Measurements from ENCODE around the gene SND1.
A peak's percentile ranks its signal among the peaks of the same experiment; 100 is the strongest.

SND1 gene

DNA sequence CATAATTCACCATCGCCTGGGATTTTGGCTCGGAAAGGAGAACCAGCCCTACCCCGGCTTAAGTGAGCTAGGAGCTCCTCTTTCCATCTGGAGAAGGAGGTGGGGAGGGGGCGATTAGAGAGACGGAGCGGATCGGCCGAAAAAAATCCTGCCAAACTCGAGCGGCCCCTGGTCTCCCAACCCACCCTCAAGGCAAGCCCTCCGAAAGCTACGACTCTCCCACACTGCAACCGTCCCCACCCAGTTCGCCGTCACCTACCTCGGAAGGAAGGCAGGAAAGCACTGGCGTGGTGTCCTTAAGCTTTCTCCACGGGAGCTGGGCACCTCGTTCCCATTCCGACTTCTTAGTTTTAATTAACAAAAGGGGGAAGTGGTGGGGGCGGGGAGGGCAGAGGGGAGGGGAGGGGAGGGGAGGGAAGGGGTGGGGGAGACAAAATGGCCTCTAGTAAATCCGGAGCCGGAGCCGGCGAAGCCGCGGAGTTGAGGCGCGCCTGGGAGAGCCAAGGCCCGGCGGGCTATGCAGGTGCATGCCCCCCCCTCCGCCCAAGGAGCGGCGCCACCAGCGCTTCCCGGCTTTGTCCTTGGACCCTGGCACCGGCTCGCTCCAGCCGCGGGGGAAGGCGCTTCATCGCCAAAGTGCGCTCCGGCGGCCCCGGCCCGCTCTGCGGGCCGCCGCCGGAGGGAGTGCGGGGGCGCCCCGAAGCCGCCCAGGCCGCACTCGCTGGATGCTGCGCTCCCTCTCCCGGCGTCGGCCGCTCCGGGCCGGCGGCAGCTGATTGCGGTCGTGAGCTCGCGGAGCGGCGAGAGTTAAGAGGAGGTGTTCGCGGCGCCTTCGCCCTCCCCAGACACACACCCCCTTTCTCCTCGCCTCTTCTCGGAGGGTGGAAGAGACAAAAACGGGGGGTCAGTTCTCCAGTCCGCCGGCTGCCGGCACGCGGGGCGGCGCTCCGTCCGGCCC, 378.9 kb downstream of the SND1 start, which contains the start of gene LRRC4:
LRRC4 (minus strand) TSS at position 784 of the 958 bp plus-strand sequence. CDS start 797 bp downstream, outside the sequence.
- peak; percentile 12 for DNase-seq

DNA sequence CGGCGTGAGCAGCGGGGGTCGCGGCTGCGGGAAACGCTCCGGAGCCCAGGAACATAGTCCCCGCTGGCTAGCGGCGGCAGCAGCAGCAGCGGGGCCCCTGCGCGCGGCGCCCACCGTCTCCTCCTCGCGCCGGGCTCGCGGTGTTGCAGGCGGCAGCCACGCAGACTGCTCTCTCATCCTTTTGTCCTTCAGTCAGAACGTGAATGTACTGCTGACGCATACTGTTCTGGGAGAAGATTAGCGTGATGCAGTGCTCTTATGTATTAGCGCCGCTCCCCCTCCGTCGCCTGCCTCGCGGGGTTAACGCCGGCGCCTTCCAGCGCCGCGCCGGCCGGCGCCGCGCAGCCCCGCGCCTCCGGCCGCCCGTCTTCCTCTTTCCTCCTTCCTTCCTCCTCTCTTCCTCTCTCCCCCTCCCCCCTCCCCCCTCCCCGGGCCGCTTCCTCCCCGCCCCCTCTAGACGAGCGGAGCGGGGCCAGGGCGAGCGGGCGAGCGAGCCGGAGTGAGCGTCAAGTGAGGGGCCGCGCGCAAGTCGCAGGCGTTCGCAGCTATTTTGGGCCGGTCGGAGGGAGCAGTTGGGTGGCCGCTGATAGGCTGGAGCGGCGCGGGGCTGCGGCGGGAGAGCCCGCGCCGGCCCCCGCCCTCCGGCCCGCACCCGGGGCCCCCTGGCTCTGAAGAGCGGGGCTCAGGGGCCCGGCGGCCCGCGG, 380.1 kb downstream of the SND1 start:
- peak; percentile 71 for DNase-seq

- peak; percentile 18 for DNase-seq
These were observed 380.7 kb downstream of the SND1 start for GRCh38 chr7:128032605-128033235.

GRCh38 chr7:128033246-128033645, 381.3 kb downstream of the SND1 start:
- DNase-seq: no peak

DNA sequence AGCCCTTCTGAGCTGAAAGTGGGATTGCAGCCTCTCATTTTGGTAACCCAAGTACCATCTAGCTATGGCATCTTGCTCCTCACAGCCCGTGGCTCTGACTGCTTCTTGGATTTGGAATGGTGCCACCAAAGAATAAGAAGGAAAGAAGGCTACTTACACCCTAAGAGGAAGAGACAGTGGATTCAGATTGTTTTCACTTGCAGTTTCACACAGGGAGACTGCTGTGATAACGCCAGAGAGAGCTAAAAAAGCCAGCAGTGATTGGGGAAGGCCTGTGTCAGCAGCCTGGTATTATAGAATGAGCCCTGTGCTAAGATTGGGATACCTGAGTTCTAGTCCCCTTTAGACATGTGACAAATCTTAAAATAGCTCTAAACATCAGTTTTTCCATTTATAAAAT, 382.8 kb downstream of the SND1 start:
- DNase-seq: peak; percentile 29

DNA sequence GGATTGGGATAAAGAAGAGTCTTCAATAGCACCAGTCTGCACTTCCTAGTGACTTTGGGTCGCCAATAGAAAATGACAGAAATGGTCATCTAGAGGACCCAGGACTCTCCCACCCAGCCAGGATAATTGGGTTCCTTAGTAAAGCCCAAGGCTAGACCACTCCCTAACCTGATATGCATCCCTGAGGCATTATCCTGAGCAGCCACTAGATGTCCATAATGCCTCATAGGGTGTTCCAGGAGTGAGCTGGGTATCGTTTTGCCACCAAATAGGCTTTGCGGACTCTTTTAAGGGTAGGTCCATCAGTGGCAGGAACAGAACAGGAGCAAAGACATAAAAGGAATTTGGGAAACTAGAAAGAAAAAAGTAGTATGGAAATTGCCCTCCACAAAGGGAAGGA, 383.7 kb downstream of the SND1 start:
- no peak for DNase-seq

- DNase-seq: no peak
These were observed 384.4 kb downstream of the SND1 start for GRCh38 chr7:128036226-128036940.

DNA sequence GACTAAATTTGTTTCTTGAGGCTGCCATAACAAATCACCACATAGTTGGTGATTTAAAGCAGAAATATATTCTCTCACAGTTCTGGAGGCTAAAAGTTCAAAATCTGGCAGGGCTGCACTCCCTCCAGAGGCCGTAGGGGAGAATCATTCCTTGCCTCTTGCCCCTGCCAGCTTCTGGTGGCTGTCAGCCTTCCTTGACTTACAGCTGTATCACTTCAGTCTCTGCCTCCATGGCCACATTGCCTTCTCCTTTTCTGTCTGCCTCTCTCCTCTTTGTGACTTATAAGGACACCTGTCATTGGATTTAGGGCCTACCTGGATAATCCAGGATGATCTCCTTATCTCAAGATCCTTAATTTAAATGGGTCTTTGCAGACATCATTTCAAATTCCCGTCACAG, 385.1 kb downstream of the SND1 start:
- DNase-seq: no peak

DNA sequence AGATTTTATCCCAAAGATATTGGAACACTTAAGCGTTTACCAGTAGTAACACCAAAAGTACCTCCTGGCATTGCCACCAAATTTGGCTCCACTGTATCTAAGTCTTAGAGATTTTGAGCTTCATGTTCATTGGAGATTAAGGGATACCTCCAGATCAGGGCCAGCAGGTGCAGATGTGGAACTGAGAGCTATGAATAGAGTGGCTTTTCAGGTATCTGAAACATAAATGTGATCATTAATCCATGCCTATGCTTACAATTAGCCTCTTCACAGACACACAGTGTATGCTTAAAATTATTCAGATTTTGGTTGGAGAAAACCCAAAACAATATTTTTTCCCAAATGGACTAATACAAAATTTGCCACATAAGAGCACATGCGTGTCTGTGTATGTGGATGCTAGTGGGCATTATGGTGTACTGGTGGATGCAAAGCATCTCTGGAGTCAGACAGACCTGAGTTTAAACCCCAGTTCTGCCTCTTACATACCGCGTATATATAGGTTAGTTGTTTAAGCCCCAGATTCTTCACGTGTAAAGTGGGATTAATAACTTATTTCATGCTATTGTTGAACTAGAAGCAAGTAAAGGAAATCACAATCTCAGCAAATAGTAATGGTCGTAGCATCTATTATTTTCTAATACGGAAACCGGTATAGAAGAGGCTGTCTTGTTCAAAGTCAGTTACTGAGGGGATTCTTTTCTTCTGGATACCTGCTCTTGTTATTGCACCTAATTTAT, 386.1 kb downstream of the SND1 start:
- no peak for DNase-seq

DNA sequence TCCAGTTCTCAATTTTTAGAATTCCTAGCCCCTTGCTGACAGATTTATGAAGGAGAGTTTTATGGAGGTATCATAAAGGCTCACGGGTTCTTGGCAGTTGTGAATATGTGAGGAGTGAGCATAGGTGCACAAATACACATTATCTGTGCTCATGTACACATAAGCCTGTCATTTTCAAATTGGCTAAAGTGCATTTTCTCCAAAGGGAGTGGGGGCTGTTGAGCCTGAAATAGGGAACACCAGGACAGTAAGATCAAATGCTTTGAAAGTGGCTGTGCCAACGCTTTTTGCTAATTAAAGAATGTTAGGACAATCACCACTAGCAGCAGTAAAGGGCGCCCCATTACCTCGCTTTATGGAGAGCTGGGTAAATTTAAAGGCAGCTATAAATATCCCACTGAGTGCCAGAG, 387.6 kb downstream of the SND1 start:
- DNase-seq: no peak

- no peak for DNase-seq
These were observed 388.2 kb downstream of the SND1 start for GRCh38 chr7:128040205-128040604.

DNA sequence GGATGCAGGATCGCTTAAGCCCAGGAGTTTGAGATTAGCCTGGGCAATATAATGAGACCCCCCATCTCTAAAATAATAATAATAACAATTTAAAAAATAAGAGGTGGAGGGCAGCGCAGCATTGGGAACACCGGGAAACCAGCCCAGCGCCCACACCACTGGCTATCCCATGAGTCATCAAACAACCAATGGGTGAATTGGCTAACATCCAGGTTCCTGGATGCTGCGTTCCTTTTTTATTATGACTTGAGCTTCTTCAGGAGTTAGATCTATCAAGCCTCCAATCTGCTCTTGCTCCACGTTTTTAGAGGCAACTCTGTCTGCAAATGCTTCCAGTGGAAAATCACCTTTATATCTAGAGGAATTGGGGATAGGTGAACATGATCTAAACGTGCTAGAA, 389.2 kb downstream of the SND1 start:
- no peak for DNase-seq

- no peak for DNase-seq
These were observed 390.0 kb downstream of the SND1 start for GRCh38 chr7:128042012-128042411.

DNA sequence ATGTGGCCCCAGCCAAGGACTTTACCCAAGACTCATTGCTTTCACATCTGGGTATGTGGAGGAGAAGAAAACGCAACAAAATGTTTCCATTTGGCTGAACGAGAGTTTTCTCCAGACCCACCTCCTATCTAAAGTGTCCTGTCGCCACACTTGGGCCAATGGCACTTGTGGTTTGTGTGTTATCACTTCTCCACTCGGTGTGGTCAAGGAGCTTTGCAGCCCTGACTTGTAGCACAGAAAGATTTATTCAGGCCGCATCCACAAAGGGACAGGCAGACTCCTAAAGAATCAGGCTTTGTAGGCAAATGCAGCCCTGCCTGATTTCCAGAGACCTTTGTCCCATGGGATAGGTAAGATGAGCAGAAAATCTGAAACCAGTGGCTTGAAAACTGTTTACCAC, 392.1 kb downstream of the SND1 start:
- no peak for DNase-seq

GRCh38 chr7:128045158-128045557, 393.2 kb downstream of the SND1 start:
- no peak for DNase-seq

- peak; percentile 41 for DNase-seq
These were observed 393.8 kb downstream of the SND1 start for GRCh38 chr7:128045766-128046165.

DNA sequence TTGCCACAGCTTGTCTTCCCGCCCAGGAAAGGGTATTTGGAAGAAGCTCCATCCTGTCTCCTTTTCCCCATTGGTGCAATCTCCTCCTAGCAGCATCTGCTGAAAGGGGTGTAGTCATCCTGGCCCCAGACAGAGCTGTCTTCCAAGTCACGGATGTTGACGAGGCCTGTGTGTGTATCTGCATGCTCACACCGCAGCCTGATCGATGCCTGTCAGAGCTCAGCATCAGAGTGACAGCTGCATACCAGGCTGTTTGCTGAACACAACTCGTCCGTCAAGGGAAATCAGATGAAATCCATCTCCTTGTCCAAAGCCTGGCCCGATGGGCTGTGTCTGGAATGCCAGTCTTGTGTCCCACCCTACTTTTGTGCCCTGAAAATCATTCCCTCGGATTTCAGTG, 400.4 kb downstream of the SND1 start:
- no peak for DNase-seq

DNA sequence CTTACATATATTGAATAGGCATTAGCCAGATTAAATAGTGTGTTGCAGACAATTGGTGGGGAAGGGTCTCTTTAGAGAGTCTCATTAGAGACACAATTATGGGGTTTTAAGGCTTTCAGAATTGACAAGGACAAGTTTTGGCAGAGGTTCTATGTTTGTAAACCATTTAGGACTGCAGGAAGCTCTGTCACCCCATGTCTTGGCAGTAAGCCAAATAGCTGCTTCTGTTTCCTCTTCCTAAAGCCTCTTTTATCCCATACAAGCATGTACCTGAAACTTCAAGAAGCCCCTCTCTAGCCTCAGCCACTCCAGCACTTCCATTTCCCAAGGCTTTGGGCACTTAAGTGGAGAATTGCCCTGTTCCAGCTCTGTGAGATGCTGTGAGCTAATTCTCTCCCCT, 401.0 kb downstream of the SND1 start:
- DNase-seq: peak; percentile 14

- DNase-seq: no peak
These were observed 402.0 kb downstream of the SND1 start for GRCh38 chr7:128053991-128054390.

DNA sequence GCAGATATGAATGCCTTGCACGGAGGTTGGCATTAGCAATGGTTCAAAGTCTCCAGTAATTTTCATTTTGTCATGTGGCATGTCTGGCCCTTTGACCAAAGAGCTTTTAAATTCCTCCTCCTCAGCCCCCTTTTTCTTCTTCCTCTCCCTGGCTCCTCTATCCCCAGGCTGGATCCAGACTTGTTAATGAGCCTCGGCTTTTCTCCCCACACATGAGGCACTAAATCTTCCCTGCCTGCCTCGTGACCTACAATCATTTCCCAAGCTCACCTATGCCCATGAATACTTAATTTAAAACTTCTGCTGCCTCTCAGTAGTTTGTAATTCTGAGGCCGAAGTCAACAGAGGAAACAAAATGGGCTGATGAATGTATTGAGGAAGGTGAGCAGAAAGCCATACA, 402.5 kb downstream of the SND1 start:
- DNase-seq: no peak

- DNase-seq: no peak
These were observed 403.6 kb downstream of the SND1 start for GRCh38 chr7:128055637-128056036.

DNA sequence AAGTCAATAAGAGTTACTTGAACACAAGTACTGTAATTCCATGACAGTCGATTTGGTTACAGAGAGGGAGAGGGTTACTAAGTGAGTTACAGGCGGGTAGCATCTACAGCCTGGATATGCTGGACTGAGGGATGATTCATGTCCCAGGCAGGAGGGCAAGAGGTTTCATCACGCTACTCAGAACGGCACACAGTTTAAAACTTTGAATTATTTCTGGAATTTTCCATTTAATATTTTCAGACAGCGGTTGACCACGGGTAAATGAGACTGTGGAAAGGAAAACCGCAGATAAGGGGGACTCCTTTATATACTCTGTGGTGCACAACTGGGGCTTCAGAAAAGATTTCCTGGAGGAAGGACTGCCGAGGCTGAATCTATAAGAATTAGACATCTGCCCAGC, 404.9 kb downstream of the SND1 start:
- DNase-seq: no peak
